SIG-M5 (cell line): ENCODE measurements around the gene RPUSD3.
A peak's percentile ranks its signal among the peaks of the same experiment; 100 is the strongest.

ENCODE experiments used
- DNase-seq: peaks from one replicate; lab custom pipeline; 2025; lab: John Stamatoyannopoulos, UW

RPUSD3 gene

GRCh38 chr3:9806688-9807589 is 36.9 kb downstream of the RPUSD3 start:
- no peak for DNase-seq

- DNase-seq: no peak
Observed at GRCh38 chr3:9806137-9806536, 37.7 kb downstream of the RPUSD3 start.

- no peak for DNase-seq
Observed at GRCh38 chr3:9804996-9805395, 38.8 kb downstream of the RPUSD3 start.

GRCh38 chr3:9803494-9803893 is 40.3 kb downstream of the RPUSD3 start:
- DNase-seq: no peak

- DNase-seq: no peak
Observed at GRCh38 chr3:9800529-9800928, 43.3 kb downstream of the RPUSD3 start.

GRCh38 chr3:9797196-9797945 is 46.4 kb downstream of the RPUSD3 start:
- DNase-seq: no peak

GRCh38 chr3:9795207-9795606 is 48.6 kb downstream of the RPUSD3 start:
- DNase-seq: peak; percentile 41

GRCh38 chr3:9794400-9794799 is 49.4 kb downstream of the RPUSD3 start:
- no peak for DNase-seq

- no peak for DNase-seq
Observed at GRCh38 chr3:9793161-9793781, 50.5 kb downstream of the RPUSD3 start.

GRCh38 chr3:9792405-9793160 is 51.2 kb downstream of the RPUSD3 start, which contains the start of the genes ARPC4 and TADA3:
TSS of gene ARPC4 (plus strand) at chr3:9793082. CDS start at chr3:9793122, 40 bp downstream.
TSS of gene TADA3 (minus strand) at chr3:9792473. CDS start at chr3:9791466, 1,007 bp downstream.
- peak; percentile 91 for DNase-seq

GRCh38 chr3:9791790-9792404 is 51.9 kb downstream of the RPUSD3 start:
- no peak for DNase-seq

GRCh38 chr3:9791127-9791526 is 52.7 kb downstream of the RPUSD3 start:
- DNase-seq: no peak
